ENCODE data around the gene IRF4.

The IRF4 gene

GRCh38 chr6:353642-354614 is 37.6 kb upstream of the IRF4 start:
- DNase-seq (ENCODE audit: low read depth), result no peak

DNA sequence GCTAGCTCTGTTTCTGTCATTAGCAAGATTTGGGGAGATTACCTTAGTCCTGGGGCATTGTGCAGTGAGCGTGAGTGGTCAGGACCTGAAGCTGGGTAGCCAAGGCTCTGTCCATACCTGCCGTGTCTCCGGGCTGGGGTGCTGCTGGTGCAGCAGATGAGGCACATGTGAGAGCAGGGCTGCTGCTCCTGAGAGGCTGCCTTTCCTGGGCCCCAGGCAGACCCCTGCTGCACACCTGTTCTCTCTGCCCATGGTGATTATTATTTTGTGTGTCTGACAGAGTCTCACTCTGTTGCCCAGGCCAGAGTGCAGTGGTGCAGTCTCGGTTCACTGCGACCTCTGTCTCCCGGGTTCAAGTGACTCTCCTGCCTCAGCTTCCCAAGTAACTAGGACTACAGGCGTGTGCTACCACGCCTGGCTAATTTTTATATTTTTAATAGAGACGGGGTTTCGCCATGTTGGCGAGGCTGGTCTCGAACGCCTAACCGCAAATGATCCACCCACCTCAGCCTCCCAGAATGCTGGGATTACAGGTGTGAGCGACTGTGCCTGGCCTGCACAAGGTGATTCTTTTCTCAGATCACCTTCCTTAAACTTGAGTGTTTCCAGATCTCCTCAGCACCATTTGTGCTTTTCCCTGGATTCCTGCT is 36.8 kb upstream of the IRF4 start:
- no peak for DNase-seq (ENCODE audit: low read depth)

- DNase-seq (ENCODE audit: low read depth), result no peak
Measured at GRCh38 chr6:355373-356208, 36.0 kb upstream of the IRF4 start.

DNA sequence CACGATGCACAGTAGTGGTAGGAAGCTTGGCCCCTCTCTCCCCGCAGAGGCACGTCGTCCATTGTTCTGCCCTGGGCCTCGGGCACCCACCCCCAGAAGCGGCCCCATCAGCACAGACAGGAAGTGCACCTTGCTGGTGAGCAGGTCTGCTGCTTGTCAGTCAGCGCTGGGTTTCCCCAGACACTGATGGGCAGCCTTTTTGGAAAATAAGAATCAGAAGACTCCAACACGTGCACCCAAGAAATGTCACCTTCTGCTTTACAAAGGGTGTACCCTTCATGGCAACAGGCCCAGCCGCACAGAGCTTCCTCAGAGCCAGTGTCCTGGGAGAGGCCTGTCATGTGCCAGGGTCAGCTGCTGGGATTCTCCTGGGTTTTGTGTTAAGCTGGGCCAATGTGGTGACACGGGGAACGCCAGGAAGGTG is 34.7 kb upstream of the IRF4 start:
- no peak for DNase-seq (ENCODE audit: low read depth)

DNA sequence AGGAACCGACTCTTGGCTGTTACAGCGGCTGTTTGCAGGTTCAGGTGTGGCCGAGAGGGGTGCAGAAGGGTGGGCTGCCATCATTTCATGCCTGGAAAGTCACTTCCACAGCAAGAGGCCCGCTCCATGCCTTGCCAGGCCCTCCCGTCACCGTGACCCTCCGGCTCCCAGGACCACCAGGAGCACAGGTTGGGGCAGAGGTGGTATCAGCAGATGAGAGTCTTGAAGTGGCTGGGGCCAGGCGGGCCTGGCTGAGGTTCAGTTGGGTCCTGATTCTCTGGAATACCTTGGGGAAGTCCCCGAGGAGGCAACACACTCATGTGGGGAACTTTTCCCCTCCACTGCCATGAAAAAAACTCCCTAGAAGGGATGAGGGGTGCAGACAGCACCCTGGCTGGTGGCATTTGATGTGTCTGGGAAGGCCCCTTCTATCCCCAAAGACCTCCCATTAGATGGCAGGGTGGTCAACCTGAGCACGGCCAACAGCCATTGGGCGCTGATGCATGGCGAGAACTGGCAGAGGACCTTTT is 34.2 kb upstream of the IRF4 start:
- no peak for DNase-seq (ENCODE audit: low read depth)

DNA sequence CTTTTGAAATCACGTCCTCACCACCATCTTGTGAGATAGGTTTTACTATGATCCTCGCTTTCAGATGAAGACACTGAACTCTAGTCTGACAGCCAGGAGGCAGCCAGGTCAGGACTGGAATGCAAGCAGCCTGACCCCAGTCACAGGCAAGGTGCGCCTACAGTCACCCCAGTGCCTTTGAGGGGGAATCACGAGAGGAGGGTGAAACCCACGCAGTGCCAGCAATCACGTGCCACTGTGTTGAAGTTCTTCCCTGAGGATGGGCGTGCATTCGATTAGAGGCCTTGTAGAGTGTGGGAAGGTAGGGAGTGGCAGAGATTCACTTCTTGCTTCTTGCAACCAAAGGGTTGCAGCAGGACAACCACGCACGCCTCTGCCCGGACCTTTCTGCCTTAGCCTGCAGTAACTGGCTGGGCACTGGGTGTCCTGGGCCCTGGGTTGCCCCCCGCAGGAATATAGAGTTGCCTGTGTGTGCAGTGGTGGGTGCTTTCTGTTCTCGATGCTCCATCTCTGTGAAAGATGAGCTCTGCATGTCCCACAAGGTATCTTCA is 33.7 kb upstream of the IRF4 start:
- DNase-seq (ENCODE audit: low read depth), result no peak

DNA sequence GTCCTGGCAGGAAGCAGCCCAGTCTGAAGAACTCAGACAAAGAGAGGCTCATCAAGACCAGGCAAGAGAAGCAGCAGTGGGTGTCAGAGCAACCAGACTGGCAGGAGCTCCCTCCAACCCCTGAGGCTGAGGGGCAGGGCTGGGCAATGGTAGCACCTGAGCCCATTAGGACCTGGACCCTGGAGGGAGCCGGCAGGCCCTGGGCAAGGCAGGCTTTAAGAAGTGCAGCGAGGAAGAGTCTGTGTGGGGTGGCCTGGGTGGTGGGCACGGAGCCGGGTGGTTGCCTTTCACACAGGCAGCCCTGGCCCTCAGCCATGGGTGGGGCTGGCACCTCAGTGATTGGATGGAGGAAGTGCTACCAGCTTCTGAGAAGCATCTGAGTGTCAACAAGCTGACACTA is 33.1 kb upstream of the IRF4 start:
- DNase-seq (ENCODE audit: low read depth), result no peak

DNA sequence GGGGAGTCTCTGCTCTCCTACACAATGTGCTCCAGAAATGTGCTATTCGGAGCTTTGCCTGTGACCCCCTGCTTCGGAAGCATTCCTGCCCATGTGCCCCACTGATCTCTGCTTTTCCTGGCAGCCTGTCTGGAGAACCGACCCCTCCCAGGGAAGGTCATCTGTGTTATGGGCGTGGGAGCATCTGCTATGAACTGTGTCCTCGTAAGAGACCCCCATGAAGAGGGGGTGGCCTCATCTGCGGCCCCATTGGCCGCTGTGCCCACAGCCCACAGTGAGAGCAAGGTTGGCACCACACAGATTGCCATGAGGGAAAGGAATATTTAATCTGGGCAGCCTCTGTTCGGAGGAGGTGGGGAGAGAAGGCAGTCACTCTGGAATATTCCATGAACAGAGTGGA is 32.7 kb upstream of the IRF4 start:
- no peak for DNase-seq (ENCODE audit: low read depth)

DNA sequence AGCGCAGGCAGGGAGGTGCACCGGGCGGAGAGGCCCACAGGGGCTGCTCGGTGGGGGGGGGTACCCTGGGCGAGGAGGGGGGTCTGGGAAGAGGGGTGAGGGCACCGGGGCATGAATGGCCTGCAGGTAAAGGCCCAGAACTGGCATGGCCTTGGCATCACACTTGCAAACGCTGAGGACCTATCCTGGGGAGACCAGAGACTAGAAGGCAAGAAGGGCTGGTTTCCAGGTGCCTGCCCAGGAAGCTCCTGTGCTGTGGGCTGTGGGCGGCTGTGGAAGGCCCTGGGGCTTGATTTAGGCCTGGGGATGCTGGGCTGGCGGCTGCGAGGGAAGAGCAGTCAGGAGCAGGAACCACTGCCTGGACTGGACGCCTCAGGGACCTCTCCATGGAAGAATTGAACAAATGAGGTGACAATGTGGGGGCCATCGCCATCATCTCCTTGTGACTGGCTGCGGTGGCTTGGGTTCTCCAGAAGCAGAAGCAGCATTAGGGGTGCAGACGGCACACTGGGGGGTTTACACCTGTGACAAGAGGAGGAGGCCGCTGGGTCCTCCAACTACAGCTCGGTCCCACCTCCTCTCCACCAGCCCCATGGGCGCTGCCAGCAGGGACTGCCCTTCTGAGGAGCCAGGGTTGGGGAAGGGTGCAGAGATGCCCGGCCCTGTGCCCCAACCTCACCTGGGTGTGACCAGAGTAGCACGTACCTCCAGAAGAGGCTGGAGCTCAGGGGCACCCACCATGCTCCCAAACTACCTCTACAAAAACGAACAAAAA is 32.1 kb upstream of the IRF4 start:
- DNase-seq (ENCODE audit: low read depth), result no peak

- DNase-seq (ENCODE audit: low read depth), result no peak
Measured at GRCh38 chr6:360349-360748, 31.2 kb upstream of the IRF4 start.

DNA sequence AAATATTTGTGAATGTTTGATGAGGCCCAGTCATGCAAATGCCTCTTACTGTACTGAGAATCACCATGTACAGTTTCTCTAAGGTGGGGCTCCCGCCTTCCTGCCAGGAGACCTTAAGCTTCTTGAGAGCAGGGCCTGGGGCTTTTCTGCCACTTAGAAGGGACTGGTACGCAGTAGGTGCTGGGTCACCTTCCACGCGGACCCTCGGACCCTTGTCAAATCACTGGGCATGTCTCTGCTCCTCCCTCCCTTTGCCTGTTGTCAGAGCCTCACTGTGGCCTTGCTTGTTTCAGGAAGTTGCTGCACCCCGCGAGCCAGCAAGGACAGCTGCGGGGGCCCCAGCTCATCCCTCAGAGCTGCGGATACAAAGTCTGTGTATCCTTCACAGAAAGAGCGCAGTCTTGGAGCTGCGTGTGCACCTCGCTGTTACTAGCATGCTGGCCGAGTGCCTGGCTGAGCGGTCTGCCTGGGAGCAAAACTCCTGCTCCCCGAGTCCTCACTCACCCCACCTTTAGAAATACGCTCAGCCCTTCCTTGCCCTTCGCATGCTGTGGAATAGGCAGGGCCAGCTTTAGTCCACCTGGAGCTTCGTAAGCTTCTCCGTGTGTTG is 30.7 kb upstream of the IRF4 start:
- no peak for DNase-seq (ENCODE audit: low read depth)

- no peak for DNase-seq (ENCODE audit: low read depth)
Measured at GRCh38 chr6:361411-362132, 30.0 kb upstream of the IRF4 start.

- no peak for DNase-seq (ENCODE audit: low read depth)
Measured at GRCh38 chr6:362231-362923, 29.2 kb upstream of the IRF4 start.

- DNase-seq (ENCODE audit: low read depth), result no peak
Measured at GRCh38 chr6:362924-363249, 28.7 kb upstream of the IRF4 start.

GRCh38 chr6:363291-363690 is 28.3 kb upstream of the IRF4 start:
- no peak for DNase-seq (ENCODE audit: low read depth)

DNA sequence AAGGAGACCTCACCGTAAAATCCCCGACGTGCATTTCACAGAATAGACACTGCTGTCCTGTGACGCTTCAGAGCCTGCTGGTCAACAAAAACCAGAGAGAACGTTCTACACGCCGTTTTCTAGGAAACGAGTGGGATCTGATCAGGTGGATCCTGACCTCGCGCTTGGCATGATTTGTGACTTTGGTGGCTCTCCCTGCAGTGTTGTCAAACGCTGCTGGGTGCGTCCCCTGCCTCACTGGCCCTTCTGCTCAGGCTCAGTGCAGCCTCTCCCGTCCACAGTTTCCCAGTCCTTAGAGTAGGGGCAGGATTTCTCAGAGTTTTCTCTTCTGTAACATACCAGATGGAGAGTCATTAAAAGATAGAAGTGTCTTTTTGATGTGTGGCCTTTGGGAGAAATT is 27.6 kb upstream of the IRF4 start:
- DNase-seq (ENCODE audit: low read depth), result no peak

DNA sequence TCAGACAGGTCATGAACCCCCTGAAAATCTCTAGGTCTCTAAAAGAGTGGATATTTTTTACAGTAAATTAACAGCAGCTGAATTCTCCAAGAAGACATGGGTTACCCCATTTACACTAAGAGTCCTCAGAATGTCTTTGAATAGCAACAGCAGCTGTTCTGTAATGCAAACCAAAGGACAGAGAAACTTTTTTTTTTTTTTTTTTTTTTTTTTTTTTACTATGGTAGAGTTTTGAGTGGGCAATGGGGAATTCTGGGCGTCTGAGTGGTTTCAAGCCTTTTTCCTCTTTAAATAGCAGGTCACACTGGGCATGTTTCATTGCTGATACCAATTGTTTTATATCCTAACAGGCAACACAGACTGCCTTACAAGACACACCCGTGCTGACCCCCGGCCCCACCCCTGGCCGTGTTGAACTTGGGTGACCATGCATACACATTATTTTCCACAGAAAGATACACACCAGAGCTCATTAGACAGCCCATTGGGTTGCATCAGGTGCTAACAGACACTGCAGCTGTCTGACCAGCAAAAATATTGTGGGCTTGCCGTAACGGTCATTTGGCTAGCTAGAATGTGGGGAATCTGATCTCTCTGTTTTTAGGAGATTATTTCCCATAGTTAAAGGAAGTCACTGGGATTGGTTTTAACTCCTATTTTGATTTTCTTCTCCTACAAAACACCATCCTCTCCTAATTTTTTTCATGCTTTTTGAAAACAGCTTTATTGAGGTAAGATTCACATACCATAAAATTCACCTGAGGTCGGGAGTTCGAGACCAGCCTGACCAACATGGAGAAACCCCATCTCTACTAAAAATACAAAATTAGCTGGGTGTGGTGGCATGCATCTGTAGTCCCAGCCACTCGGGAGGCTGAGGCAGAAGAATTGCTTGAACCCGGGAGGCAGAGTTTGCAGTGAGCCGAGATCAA is 26.7 kb upstream of the IRF4 start:
- no peak for DNase-seq (ENCODE audit: low read depth)

GRCh38 chr6:365835-366234 is 25.7 kb upstream of the IRF4 start:
- no peak for DNase-seq (ENCODE audit: low read depth)

Data from stimulated activated CD8-positive, alpha-beta memory T cell treated with anti-CD3 and anti-CD28 coated beads, Interleukin-7, amount 100 ng/mL, for 24 hours (primary cell).